H1 (cell line): Measurements from ENCODE around the gene FREM1.

ENCODE experiments used
- MAX ChIP-seq: IDR thresholded peaks from 2 replicates; pipeline ENCODE4 v1.6.1; 2012; ENCODE audit warnings: inconsistent platforms
- POLR2A ChIP-seq, 2 experiments: IDR thresholded peaks; 1 replicate in 1 of 2; 2 replicates in 1 of 2; pipeline ENCODE4 v1.6.1; 2011; ENCODE audit warnings: low read depth in 2 of 2, low read length in 2 of 2, mild to moderate bottlenecking in 2 of 2; ENCODE audit errors: control extremely low read depth in 1 of 2
- POLR2AphosphoS5 ChIP-seq: IDR thresholded peaks from 2 replicates; pipeline ENCODE4 v1.6.1; 2011; ENCODE audit warnings: low read depth, low read length
- SP1 ChIP-seq: IDR thresholded peaks from 2 replicates; pipeline ENCODE4 v1.6.1; 2011; ENCODE audit warnings: low read depth, low read length

- no peak for TF ChIP-seq SP1
- no peak for TF ChIP-seq POLR2A (IDR thresholded peaks at IDR 0.05; ENCODE audit: control extremely low read depth in 1 of 2, low read depth in 2 of 2, low read length in 2 of 2)
- TF ChIP-seq POLR2AphosphoS5, result no peak
- no peak for TF ChIP-seq MAX
Measured at GRCh38 chr9:14831661-14832060, 78.6 kb downstream of the FREM1 start.
